Activated CD4-positive, alpha-beta T cell treated with anti-CD3 and anti-CD28 coated beads, Interleukin-2, amount 50 U/mL, for 24 hours (primary cell): ENCODE results near the gene GTF2H1.
"Not testable (repeated sequence)": the region's sequence is repeated elsewhere in the genome, so short reads cannot be mapped to it uniquely, and the experiment has no call there.

ENCODE experiments used
- DNase-seq, 2 donors: peaks; one replicate each; pipeline ENCODE4 v3.0.0-alpha.2; 2020; ENCODE audit warnings: low read depth in 1 of 2, low spot score in 1 of 2

The GTF2H1 gene

DNA sequence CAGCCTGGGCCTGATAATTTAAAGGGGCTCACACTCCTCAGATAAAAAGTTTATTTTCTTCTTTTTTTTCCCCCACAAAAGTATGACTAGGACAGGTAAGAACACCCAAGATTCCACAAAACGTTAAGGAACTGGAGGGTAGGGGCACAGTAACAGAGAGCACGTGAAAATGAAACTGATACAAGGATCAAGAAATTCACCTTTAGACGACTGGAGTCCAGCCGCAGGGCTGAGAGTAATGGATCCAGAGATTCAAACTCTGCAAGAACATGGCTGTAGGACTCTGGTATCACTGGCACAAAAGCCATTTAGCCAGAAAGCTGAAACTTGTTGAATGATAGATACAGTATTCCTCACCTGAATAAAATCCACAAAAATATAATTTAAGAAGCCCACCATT lies 4.8 kb upstream of the GTF2H1 start:
- no peak for DNase-seq

DNA sequence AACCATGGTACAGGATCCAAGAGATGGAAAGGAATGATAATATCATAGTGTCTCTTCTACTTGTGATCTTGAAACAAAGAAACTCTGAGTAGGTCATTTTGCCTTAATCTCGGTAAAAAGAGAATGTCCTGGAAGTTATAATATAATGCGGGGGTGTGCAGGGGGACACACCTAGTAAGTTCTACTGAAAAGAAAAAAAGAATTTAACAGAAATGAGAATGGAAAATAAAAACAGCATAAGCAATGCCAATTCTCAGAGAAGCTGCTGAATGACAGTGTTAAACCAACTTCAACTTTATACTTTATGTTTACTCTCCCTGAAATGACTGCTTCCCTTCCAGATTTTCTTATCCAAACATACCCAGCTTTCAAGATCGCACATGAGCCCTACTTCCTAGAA lies 2.5 kb upstream of the GTF2H1 start:
- no peak for DNase-seq

DNA sequence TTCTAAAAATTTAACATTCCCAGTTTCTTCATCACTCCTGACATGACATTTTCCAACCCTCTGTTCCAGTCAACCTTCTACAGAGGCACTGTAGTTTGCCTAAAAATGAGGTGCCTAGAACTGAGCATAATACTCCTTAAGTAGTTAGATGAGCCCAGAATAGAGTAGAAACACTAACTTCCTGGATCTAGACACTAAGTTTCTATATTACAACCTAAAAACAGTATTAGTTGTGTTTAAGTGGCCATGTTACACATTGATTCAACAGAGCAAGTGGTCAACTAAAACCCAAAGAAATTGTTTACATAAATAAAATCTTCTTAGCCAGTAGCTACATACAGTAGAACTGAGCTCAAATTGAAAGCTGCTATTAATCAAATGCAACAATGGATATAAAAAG lies 1.8 kb upstream of the GTF2H1 start:
- no peak for DNase-seq

DNA sequence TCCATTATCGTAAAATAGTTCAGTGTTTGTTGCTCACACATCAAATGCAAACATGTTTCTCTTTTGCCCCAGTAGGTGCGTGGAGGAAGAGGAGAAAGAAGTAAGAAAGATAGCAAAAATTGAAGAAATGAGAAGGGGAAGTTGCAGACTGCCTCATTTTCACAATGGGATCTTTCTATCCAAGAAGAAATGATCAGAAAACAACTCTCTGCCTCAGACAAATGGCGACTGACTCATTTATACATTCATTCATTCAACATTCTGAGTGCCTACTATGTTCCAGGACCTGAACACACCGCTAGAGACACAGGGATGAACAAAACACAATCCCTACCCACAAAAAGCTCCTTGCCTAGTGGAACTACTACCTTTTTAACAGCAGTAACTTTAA lies 794 bp upstream of the GTF2H1 start:
- no peak for DNase-seq

DNA sequence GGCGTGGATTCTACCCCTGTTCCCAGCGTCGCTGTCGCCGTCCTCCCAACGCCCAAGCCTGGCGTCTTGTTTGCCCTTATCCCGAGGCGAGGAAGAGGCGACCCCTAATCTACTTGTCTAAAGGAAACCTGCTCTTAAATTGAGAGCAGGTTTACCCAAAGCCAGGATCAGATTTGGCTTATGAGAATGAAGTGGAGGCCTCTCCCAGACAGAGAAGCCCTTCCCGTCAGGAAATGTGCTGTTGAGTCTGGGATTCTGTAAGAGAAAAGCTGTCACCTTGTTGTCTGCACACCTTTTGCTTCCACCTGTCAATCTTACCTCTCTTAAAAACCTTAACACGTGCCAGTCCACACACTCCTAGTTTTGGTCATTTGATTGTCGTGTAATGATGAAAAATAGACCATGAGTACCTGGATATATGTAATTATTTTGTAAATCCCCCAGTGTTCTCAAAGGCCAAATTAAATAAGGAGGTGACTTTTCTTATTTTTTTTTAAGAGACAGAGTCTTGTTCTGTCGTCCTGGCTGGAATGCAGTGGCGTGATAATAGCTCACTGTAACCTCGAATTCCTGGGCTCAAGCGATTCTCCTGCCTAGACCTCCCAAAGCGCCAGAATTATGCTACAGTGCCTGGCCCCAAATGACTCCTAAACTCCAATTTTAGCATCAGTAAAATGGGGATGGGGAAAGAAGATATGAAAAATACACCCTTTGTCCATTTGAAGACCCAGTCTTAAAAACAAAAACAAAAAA lies 627 bp downstream of the GTF2H1 start:
- no peak for DNase-seq

DNA sequence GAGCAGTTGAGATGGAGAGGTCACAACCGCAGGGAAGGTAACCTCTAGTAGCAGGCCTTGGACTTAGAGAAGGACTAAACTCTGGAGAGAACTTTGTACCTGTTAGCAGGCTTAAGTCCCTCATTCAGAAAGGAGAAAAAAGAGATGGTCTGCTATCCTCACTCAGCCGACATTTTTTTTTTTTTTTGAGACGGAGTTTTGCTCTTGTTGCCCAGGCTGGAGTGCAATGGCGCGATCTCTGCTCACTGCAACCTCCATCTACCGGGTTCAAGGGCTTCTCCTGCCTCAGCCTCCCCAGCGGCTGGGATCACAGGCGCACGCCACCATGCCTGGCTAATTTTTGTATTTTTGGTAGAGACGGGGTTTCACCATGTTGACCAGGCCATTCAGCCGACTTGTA lies 1.5 kb downstream of the GTF2H1 start:
- not testable (repeated sequence) for DNase-seq

DNA sequence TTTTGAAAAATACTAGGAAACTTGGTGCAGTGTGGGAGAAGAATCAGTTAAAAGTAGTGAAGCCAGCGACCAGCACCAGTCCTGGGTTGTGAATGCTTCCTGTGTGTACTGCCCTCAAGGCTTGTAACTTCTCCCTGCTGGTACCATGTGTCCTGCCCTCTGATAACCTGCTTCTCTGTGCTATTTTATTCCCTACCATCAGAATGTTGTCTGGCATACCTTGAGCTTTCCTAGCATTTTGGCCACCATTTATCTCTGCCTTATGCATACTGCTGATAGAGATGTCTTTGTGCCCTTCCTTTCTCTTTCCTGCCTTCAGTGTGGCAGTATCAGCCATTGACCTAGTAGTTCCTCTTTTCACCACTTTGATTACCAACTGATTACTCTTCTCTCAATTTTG lies 2.0 kb downstream of the GTF2H1 start:
- no peak for DNase-seq

DNA sequence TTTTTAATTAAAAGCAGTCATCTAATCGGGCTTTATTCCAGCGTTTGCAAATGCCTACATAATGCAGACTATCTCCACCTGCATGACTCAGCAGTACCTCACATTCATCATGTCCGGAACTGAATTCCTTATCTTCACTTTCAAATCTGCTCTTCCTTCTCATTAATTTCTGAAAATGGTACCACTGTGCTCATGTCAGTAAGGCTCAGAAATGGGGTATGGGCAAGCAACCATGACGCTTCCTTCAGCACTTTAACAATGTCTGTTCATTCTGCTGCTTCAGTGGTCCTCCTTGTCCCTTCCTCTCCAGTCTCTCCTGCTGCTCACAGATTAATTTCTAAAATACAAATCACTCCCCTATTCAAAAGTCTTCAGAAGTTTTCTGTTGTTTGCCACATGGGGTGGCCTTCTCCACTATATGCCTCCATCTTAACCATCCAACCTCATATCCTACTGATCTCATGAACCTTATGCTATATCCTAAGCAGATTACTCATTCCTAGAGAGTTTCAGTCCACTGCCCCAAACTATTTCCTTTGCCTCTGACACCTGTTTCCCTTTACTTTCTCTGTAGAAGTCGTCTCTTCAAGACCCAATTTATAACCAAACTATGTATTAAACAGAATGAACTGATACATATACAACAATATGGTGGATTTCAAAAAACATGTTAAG lies 7.0 kb downstream of the GTF2H1 start:
- DNase-seq = no peak

DNA sequence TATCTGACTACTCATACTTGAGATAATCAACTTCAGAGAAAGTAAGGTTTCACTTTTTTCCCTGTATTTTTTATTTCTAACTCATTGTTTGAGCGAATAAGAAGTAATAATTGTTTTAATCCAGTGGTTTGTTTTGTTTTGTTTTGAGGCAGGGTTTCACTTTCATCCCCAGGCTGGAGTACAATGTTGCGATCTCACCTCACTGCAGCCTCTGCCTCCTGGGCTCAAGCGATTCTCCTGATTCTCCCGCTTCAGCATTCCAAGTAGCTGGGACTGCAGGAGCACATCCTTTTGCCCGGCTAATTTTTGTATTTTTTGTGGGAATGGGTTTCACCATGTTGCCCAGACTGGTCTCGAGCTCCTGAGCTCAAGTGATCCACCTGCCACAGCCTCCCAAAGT lies 8.6 kb downstream of the GTF2H1 start:
- DNase-seq = no peak

DNA sequence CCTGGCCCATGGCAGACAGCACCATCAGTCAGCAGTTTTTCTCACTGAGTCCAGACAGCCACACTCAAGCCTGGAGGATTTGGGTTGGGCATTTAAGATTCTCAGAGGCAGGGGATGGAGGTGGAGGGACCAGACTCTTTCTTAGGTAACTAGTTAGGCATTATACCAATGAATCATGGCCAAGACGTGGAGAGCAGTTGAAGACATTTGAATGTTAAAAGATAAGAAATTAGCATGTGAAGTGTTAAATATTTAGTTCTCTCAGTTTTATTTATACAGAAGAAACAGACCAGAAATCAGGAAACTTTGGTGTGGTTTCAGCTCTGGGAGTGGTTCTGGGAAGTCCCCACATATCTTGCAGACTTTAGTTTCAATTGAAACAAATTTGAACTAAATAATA lies 9.9 kb downstream of the GTF2H1 start:
- DNase-seq = no peak

DNA sequence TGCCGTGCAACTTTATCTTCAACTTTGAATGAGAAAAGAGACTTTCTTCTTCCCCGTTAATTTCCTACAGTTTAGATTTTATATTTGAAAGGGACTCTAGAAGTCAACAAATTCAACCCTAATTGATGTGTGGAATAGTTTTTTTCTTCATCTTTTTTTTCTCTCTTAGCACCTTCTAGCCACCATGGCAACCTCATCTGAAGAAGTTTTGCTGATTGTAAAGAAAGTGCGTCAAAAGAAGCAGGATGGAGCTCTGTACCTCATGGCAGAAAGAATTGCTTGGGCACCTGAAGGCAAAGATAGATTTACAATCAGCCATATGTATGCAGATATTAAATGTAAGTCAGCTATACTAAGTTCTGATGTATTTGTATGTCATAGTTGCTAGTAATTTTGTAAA lies 10.5 kb downstream of the GTF2H1 start:
- DNase-seq = no peak

DNA sequence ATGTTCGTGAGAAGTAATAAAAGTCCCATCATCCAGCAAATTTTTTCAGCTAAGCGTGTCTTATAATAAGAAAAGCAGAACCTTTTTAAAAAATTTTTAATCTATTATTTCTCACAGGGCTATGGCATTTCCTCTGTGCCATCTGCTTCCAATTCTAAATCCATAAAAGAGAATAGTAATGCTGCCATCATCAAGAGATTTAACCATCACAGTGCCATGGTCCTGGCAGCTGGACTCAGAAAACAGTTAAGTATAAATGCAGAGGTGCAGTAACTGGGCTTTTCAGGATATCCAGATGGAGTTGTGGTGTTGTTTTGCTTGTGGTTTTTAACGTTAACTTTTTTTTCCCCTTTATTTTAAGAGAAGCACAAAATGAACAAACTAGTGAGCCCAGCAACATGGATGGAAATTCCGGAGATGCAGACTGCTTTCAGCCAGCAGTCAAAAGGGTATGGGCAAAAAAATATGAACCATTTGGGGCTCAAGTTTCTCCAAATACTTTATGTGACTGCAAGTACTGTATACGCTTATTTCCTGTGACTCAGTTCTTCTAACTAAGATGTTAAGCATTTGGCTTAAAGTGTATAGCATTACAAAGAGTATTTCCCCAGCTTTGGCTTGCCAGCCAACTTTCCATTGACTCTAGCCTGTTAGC lies 25.2 kb downstream of the GTF2H1 start:
- no peak for DNase-seq

DNA sequence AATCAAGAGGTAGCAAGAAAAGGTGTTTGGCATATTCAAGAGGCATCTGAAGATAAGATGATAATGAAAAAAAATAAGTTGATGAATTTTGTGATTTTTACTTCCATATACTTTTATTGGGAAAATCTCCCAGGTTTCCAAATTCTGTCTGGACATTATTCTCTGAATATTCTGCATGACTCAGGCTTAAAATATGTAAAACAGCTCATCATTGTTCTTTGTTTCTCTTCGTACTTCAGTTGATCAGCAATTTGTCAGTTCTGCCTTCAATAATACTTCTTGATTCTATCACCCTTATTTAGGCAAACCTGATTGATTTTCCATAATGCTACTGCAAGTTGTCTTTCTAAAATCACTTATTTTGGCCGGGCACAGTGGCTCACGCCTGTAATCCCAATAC lies 30.2 kb downstream of the GTF2H1 start:
- DNase-seq = no peak

DNA sequence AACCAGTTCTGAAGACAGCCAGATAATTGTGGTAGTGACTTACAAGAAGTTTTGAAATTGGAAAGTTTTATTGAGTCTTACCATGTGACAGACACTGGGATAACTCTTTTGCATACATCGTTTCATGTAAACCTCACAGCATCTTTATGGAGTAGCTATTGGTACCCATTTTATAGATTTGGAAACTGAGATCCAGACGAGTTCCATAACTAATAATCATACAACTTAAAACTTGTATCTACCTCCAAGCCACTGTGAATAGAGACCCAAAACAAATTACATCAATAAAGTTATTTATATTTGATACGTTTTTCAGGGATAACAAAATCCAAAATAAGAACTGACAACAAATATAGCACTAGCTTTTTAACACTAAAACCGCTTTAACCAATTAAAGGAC lies 36.3 kb downstream of the GTF2H1 start:
- DNase-seq = no peak

DNA sequence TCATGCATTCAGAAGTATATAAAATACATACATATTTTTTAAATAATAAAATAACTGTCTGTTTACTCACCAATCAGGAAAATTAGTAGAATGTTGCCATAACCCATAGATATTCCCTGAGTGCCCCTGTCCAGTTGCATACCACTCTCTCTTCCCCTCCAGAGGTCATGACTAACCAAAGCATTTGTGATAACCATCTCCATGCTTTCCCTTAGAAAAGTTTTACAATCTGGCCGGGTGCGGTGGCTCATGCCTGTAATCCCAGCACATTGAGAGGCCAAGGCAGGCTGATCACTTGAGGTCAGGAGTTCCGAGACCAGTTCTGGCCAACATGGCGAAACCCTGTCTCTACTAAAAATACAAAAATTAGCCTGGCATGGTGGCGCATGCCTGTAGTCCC lies 38.8 kb downstream of the GTF2H1 start:
- no peak for DNase-seq

DNA sequence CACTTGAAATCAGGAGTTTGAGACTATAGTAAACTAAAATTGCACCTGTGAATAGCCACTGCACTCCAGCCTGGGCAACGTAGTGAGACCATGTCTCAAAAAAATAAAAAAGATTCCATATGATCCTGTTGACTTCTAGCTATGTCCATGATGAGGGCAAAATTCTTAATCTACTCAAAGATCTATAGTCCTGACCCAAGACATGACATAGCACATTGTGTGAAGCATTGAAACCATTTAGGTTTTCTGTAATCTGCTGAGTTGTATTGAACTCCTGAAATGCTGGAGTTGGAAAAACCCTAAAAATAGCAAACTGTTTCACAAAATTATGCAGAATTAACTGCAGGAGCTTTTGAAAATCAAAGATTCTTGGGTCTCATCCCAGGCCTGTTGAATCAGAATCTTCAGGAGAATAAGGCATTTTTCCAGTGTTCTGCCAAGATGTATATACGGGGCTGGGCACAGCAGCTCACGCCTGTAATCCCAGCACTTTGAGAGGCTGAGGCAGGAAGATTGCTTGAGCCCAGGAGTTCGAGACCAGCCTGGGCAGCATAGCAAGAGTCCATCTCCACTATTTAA lies 42.2 kb downstream of the GTF2H1 start:
- DNase-seq = no peak

DNA sequence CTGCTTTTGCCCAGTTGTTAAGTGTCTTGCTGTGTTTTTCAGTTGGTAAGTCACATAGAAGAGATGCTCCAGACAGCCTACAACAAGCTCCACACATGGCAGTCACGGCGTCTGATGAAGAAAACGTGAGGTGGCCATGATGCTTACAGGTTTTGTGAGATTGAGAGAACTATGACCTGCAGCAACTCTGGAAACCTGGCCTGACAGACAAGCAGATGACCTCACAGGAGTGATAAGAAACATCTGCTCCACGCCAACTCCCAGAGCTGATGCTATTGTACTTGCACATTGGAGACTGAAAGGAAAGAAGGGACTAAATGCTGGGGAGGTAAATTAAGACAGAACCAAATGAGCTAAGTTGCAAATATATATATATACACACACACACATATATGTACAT lies 43.4 kb downstream of the GTF2H1 start:
- no peak for DNase-seq

DNA sequence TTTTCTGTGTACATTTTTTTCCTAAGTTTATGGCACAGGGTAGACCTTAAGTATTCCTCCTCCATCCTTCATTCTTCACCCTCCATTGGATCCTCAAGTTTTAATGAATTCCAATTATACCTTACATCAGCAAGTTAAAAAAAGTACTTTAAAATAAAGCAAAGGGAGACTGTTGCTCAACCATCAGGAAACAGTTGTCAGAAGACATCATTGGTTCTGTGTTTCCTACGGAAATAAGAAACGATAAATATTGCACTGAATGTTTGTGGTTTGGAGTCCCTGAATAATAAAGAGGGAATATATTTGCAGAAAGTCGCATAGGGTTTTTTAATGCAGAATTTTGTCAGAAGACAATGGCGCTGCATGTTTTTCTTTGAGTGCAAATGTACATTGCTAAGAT lies 43.9 kb downstream of the GTF2H1 start:
- DNase-seq = no peak

DNA sequence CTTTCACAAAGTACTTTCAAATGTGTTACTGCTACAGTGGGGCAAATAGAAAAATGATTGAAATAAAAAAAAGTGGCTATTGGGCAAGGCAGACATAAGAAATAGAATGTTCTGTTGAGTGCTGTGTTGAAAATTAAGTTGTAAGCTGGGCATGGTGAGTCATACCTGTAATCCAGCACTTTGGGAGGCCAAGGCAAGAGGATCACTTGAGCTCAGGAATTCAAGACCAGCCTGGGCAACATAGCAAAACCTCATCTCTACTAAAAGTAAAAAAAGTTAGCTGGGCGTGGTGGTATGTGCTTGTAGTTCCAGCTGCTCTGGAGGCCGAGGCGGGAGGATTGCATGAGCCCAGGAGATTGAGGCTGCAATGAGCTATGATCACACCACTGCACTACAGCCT lies 45.1 kb downstream of the GTF2H1 start:
- no peak for DNase-seq

DNA sequence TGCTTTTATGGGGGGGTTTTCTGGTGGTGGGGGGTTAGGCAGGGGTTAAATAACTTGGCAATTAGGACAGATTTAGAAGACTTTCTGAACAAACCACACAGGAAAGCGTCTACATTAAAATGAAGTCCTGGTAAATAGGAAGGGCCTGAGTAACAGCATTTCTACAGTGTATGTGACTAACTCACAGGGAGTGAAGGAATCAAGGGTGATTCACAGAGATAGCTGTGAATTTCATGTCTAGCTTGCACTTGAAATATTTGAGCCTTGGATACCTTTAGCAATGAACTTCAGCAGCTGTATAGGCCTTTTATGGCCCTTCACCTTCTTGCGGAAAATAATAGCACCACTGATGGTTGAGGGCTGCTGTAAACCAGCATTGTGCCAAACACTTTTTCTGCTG lies 45.9 kb downstream of the GTF2H1 start:
- no peak for DNase-seq

DNA sequence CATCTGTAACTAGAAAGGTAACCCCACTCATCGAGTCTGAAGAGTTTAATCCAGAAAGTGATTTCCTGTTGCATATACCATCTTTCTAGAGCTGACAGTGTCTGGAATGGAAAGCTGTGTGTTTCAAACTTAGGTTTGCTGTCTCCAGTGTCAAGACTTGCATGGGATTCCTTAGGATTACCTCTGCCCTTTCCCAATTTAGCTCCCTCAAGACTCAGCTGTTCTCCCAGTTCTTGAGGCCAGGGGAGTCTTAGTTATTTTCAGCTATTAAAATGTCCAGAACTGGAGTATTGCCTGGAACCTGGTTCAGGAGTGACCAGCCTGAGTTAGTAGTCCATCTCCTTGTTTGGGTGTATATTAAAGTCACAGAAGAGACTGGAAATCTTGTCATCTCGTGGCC lies 47.0 kb downstream of the GTF2H1 start:
- no peak for DNase-seq

DNA sequence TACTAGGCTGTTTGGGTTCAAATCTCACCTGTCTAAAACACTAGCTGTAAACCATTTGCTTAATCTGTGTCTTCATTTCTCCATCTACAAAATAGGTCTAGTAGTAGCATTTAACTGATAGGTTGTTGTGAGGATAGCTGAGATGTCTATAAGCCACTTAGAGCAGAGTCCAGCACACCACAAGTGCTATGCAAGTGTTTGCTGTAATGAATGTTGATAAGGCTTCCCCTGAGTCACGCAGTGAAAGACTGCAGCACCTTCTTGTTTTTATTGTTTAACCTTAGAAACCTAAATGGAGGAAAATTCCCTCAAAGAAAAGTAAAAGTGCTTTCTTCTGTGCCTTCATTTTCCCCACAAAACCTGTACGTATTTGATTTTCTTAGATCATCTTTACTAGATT lies 48.9 kb downstream of the GTF2H1 start:
- no peak for DNase-seq
